Measurements from ENCODE around the gene MMAA.
A peak's percentile ranks its signal among the peaks of the same experiment; 100 is the strongest.
"Not testable (repeated sequence)": the region's sequence is repeated elsewhere in the genome, so short reads cannot be mapped to it uniquely, and the experiment has no call there.

Gene MMAA

GRCh38 chr4:145618932-145619638 lies at the start of gene MMAA:
Gene MMAA, plus strand, starts transcription at chr4:145619385. Its CDS starts 19,755 bp downstream, at chr4:145639140.
- DNase-seq = peak; percentile 94

GRCh38 chr4:145574546-145574945 lies 44.6 kb upstream of the MMAA start:
- not testable (repeated sequence) for DNase-seq

- DNase-seq = peak; percentile 33
Observed at GRCh38 chr4:145580906-145581305, 38.3 kb upstream of the MMAA start.

- peak; percentile 25 for DNase-seq
Observed at GRCh38 chr4:145583191-145584055, 35.8 kb upstream of the MMAA start.

- DNase-seq = no peak
Observed at GRCh38 chr4:145587088-145587754, 32.0 kb upstream of the MMAA start.

GRCh38 chr4:145589381-145589780 lies 29.8 kb upstream of the MMAA start:
- DNase-seq = not testable (repeated sequence)

- no peak for DNase-seq
Observed at GRCh38 chr4:145589916-145590702, 29.1 kb upstream of the MMAA start.

GRCh38 chr4:145602129-145602760 lies 16.9 kb upstream of the MMAA start:
- DNase-seq = no peak

GRCh38 chr4:145605941-145606340 lies 13.2 kb upstream of the MMAA start:
- DNase-seq = no peak

GRCh38 chr4:145609481-145610427 lies 9.4 kb upstream of the MMAA start:
- DNase-seq = peak; percentile 77

- no peak for DNase-seq
Observed at GRCh38 chr4:145613566-145614232, 5.5 kb upstream of the MMAA start.

- DNase-seq = no peak
Observed at GRCh38 chr4:145614233-145614610, 5.0 kb upstream of the MMAA start.

- DNase-seq = no peak
Observed at GRCh38 chr4:145618210-145618931, 814 bp upstream of the MMAA start.

- peak; percentile 35 for DNase-seq
Observed at GRCh38 chr4:145619639-145619996, 433 bp downstream of the MMAA start.

- DNase-seq = not testable (repeated sequence)
Observed at GRCh38 chr4:145622067-145622466, 2.9 kb downstream of the MMAA start.

- DNase-seq = peak; percentile 50
Observed at GRCh38 chr4:145623831-145624230, 4.6 kb downstream of the MMAA start.

GRCh38 chr4:145625677-145626622 lies 6.8 kb downstream of the MMAA start:
- no peak for DNase-seq

- DNase-seq = peak; percentile 31
Observed at GRCh38 chr4:145626623-145626982, 7.4 kb downstream of the MMAA start.

- DNase-seq = no peak
Observed at GRCh38 chr4:145635117-145635516, 15.9 kb downstream of the MMAA start.
